WERI-Rb-1 (cell line): Measurements from ENCODE around the gene MARCKS.

Source experiments
- DNase-seq: peaks from one replicate; pipeline ENCODE4 v3.0.0-alpha.2; 2020
- H3K27ac ChIP-seq: fragments of 250-450 bp; sonication (Bioruptor Pico); 2 replicates; pipeline ENCODE4 v1.5.1; 2020; ENCODE audit warnings: mild to moderate bottlenecking, moderate library complexity
- H3K27me3 ChIP-seq: fragments of 250-450 bp; sonication (Bioruptor Pico); 2 replicates; pipeline ENCODE4 v1.5.1; 2021; ENCODE audit warnings: mild to moderate bottlenecking, low read depth, moderate library complexity; ENCODE audit not compliant: insufficient read depth, severe bottlenecking
- H3K36me3 ChIP-seq: fragments of 250-450 bp; sonication (Bioruptor Pico); 2 replicates; pipeline ENCODE4 v1.5.1; 2020; ENCODE audit warnings: mild to moderate bottlenecking, moderate library complexity
- H3K4me3 ChIP-seq: 2 replicates; pipeline ENCODE4 v1.5.1; 2011; ENCODE audit warnings: low read depth, mild to moderate bottlenecking, control low read depth, low read length
- H3K9me3 ChIP-seq: fragments of 250-450 bp; sonication (Bioruptor Pico); 2 replicates; pipeline ENCODE4 v1.5.1; 2021; ENCODE audit warnings: mild to moderate bottlenecking, moderate library complexity; ENCODE audit not compliant: severe bottlenecking
- CTCF ChIP-seq: IDR thresholded peaks from 2 replicates; pipeline ENCODE4 v1.5.1; 2011; ENCODE audit warnings: low read depth, mild to moderate bottlenecking, control low read depth, inconsistent platforms, low read length

Gene MARCKS

DNA sequence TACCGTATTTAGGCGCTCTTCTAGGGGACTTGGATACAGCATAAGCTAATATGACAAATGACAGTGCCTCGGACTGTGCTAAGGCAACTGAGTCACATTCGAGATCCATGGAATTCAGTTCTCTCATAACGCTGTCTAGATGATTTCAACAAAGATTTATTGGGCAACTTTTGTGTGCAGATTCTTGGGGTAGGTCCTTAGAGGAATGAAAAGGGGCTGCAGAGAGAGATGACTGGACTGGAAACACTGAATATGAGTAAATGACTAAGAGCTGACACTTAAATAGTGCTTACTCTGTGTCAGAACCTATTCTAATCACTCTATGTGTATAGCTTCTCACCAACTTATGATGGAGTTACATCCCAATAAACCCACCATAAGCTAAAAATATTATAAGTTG lies 36.4 kb upstream of the MARCKS start:
- no peak for DNase-seq
- Histone ChIP-seq H3K27me3 (no peaks in the 10 kb centered on the region), H3K36me3 (no peaks in the 10 kb centered on the region), H3K4me3 (no peak overlapping the region), H3K9me3 (no peaks in the 10 kb centered on the region), H3K27ac (no peak overlapping the region)
- TF ChIP-seq CTCF = no peak

DNA sequence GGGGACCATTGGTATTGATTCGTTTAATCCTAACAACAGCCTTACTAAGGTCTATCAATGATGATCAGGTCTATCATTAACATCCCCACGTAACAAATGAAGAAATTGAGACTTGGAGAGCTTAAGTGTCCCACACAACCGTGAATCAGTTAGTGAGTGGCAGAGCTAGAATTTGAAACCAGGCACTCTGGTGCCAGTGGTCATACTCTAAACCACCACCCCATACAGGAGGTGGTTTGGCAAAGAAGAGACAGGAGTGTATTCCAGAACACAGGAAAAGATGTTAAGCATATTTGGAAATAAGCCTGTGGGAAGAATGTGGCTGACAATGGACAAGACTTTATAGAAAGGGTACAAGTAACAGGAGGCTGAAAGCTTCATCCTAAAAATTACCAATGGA lies 35.7 kb upstream of the MARCKS start:
- Histone ChIP-seq H3K4me3 (no peak overlapping the region), H3K27me3 (no peaks in the 10 kb centered on the region), H3K27ac (no peak overlapping the region), H3K9me3 (no peaks in the 10 kb centered on the region), H3K36me3 (no peaks in the 10 kb centered on the region)
- no peak for TF ChIP-seq CTCF
- no peak for DNase-seq

DNA sequence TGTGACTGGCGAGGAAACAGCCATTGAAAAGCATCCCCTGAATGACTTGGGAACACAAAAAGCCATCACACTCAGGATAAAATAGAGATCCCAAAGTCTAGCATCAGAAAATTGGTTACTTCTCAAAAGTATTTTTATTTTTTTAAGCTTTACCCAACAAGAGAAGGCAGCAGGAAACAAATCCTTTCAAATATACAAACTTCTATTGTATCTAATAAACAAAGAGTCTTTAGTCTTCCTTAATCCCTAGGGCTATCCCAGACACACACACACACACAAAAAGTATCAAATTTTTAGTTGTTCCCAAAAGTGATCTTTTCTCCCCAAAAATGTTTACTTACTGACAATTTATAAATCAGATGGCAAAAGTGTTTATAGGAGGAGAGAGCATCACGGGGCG lies 33.2 kb upstream of the MARCKS start:
- TF ChIP-seq CTCF = no peak
- Histone ChIP-seq H3K4me3 (no peak overlapping the region), H3K36me3 (no peaks in the 10 kb centered on the region), H3K27me3 (no peaks in the 10 kb centered on the region), H3K27ac (no peak overlapping the region), H3K9me3 (no peaks in the 10 kb centered on the region)
- DNase-seq = no peak

DNA sequence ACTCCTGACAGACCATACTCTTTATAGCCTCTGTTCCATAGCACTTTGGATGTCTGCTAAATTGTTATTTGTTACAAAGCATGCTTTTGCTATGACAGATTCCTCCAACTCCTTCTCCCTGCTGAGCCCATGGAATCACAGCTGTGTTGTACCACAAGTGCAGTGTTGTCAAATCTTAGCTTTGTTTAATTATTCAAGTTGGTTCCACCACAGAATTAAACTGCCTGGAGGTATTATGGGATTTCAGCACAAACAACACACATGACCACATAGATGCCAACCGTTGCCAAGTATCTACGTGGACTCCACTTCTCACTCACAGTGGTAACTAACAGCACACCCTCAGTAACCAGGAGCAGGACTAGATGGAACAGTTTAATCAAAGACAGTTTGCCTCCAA lies 32.7 kb upstream of the MARCKS start:
- no peak overlapping the region for H3K4me3 ChIP-seq
- no peaks in the 10 kb centered on the region for H3K9me3 ChIP-seq
- no peaks in the 10 kb centered on the region for H3K27me3 ChIP-seq
- TF ChIP-seq CTCF = no peak
- DNase-seq = no peak
- no peaks in the 10 kb centered on the region for H3K36me3 ChIP-seq
- no peak overlapping the region for H3K27ac ChIP-seq

GRCh38 chr6:113824866-113825265 lies 32.3 kb upstream of the MARCKS start:
- no peak for TF ChIP-seq CTCF
- Histone ChIP-seq H3K9me3 (no peaks in the 10 kb centered on the region), H3K4me3 (no peak overlapping the region), H3K27me3 (no peaks in the 10 kb centered on the region), H3K27ac (no peak overlapping the region), H3K36me3 (no peaks in the 10 kb centered on the region)
- no peak for DNase-seq

DNA sequence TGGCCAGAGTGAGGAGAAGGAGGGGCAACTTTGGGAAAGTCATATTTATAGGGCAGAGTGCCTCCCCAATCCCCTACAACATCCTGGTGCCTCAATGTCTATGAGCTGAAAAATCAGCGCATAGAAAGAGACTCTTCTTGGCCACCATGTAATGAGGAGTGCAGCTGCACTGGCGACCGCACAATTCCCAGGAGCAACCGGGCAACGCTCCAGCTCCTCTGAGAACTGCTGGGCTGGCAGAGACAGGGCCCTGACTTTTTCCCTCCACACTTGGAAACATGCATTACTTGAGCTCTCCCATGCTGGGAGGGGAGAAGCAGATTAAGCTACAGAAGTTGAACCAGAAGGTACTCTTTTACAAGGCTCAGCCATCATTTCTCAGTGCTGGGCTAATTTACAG lies 31.4 kb upstream of the MARCKS start:
- no peak for DNase-seq
- TF ChIP-seq CTCF = no peak
- Histone ChIP-seq H3K4me3 (no peak overlapping the region), H3K27me3 (no peaks in the 10 kb centered on the region), H3K9me3 (no peaks in the 10 kb centered on the region), H3K27ac (no peak overlapping the region), H3K36me3 (no peaks in the 10 kb centered on the region)
